AG04450 (cell line): ENCODE results near the gene ROBO1. TPM values are rescaled to one million over a fixed set of nuclear protein-coding genes. Genes with fewer than 3 reads are reported as not detected.

Experiments
- CTCF ChIA-PET: fragments of 300-600, 350-600 bp; formaldehyde crosslinking; extraction: SDS; loops from one replicate; lab custom pipeline; 2022; ENCODE audit warnings: antibody characterized with exemption, inconsistent platforms; lab: Charles Lee
- POLR2A ChIA-PET: fragments of 350-600 bp; formaldehyde crosslinking; extraction: SDS; loops from one replicate; lab custom pipeline; 2021; ENCODE audit warnings: antibody characterized with exemption, inconsistent platforms; lab: Yijun Ruan, JAX
- DNase-seq: peaks from one replicate; pipeline ENCODE4 v3.0.0-alpha.2; 2011; ENCODE audit warnings: low read depth, low spot score
- H3K27ac ChIP-seq: one replicate; pipeline ENCODE4 v1.5.1; 2012; ENCODE audit warnings: low read depth, low read length, control low read depth
- H3K27me3 ChIP-seq: one replicate; pipeline ENCODE4 v1.6.0; 2012; ENCODE audit warnings: low read length; ENCODE audit not compliant: control insufficient read depth, insufficient read depth
- H3K4me3 ChIP-seq: 2 replicates; pipeline ENCODE4 v1.5.1; 2011; ENCODE audit warnings: mild to moderate bottlenecking, low read depth, low read length, control low read depth
- H3K9me3 ChIP-seq: 2 replicates; pipeline ENCODE4 v1.5.1; 2012; ENCODE audit warnings: low read length; ENCODE audit not compliant: control insufficient read depth, insufficient read depth
- CTCF ChIP-seq: IDR thresholded peaks from 2 replicates; pipeline ENCODE4 v1.5.1; 2011; ENCODE audit warnings: low read depth, low read length, control low read depth, inconsistent platforms
- polyA plus RNA-seq: library from polyadenylated mRNA; depleted of rRNA; stranded (reverse); fragments of >200 nt; gene quantifications from 2 replicates; pipeline ENCODE4 v1.2.3, GENCODE V29; 2011

ROBO1 gene
- polyA plus RNA-seq, 1 experiment: 66.0 TPM

GRCh38 chr3:79097964-79098660 lies 669.7 kb downstream of the ROBO1 start:
- no peaks in the 10 kb centered on the region for H3K27me3 ChIP-seq
- POLR2A ChIA-PET: no interaction called here
- DNase-seq: no peak
- CTCF ChIA-PET: interaction anchor here (2.2 kb wide), 1 partner anchor 12 kb away, joined by 11 read pairs; no protein-coding TSS in a partner anchor
- no peak overlapping the region for H3K4me3 ChIP-seq
- no peak for TF ChIP-seq CTCF
- H3K9me3 ChIP-seq: no peaks in the 10 kb centered on the region
- H3K27ac ChIP-seq: no peak overlapping the region

- ChIA-PET CTCF (interaction anchor here (1.4 to 2.1 kb wide), 2 partner anchors 8 to 267 kb away, joined by 5 to 9 read pairs; no protein-coding TSS in a partner anchor), POLR2A (no interaction called here)
- DNase-seq: no peak
- Histone ChIP-seq H3K9me3 (no peaks in the 10 kb centered on the region), H3K27ac (no peak overlapping the region), H3K4me3 (no peak overlapping the region), H3K27me3 (no peaks in the 10 kb centered on the region)
- no peak for TF ChIP-seq CTCF
Observed at GRCh38 chr3:79094654-79095053, 673.1 kb downstream of the ROBO1 start.

GRCh38 chr3:79086514-79086913 lies 681.3 kb downstream of the ROBO1 start:
- peak; percentile 79 for TF ChIP-seq CTCF
- no peak overlapping the region for H3K27ac ChIP-seq
- DNase-seq: peak; percentile 34
- CTCF ChIA-PET: interaction anchor here (0.5 to 6.9 kb wide), 85 partner anchors 8 to 481 kb away, joined by 3 to 265 read pairs (median 4); no protein-coding TSS in a partner anchor
- H3K9me3 ChIP-seq: no peaks in the 10 kb centered on the region
- H3K27me3 ChIP-seq: no peaks in the 10 kb centered on the region
- POLR2A ChIA-PET: interaction anchor here (0.5 to 1.3 kb wide), 4 partner anchors 49 to 276 kb away, joined by 3 to 7 read pairs (median 4); no protein-coding TSS in a partner anchor
- H3K4me3 ChIP-seq: no peak overlapping the region

- no peak for TF ChIP-seq CTCF
Observed at GRCh38 chr3:79085171-79085570, 682.6 kb downstream of the ROBO1 start.

GRCh38 chr3:79081335-79081734 lies 686.5 kb downstream of the ROBO1 start:
- CTCF ChIA-PET: interaction anchor here (0.6 to 1.5 kb wide), 3 partner anchors 281 to 1456 kb away, joined by 3 to 9 read pairs (median 3); no protein-coding TSS in a partner anchor
- POLR2A ChIA-PET: no interaction called here
- Histone ChIP-seq H3K27ac (no peak overlapping the region), H3K9me3 (no peaks in the 10 kb centered on the region), H3K27me3 (no peaks in the 10 kb centered on the region), H3K4me3 (no peak overlapping the region)
- DNase-seq: no peak
- no peak for TF ChIP-seq CTCF

More at GRCh38 chr3:79085171-79085570, 682.6 kb downstream of the ROBO1 start:
- ChIA-PET POLR2A (no interaction called here), CTCF (interaction anchor here (1.2 to 6.9 kb wide), 16 partner anchors 10 to 413 kb away, joined by 3 to 265 read pairs (median 8); no protein-coding TSS in a partner anchor)
- Histone ChIP-seq H3K27me3 (no peaks in the 10 kb centered on the region), H3K9me3 (no peaks in the 10 kb centered on the region), H3K4me3 (no peak overlapping the region), H3K27ac (no peak overlapping the region)
- DNase-seq: peak; percentile 7
